ENCODE results near the gene AFG1L.
"Not testable (repeated sequence)": the region's sequence is repeated elsewhere in the genome, so short reads cannot be mapped to it uniquely, and the experiment has no call there.

Gene AFG1L

GRCh38 chr6:108308641-108309040, 13.8 kb downstream of the AFG1L start:
- not testable (repeated sequence) for H4K5ac ChIP-seq (ENCODE audit: low read length); H3K27ac ChIP-seq (ENCODE audit: low read depth, low read length); H2BK15ac ChIP-seq (replicated peaks; ENCODE audit: low read depth); H3K79me2 ChIP-seq (ENCODE audit: control insufficient read depth, insufficient read depth, low read length); DNase-seq; H2BK5ac ChIP-seq (ENCODE audit: low read length); H3K4ac ChIP-seq (ENCODE audit: low read depth, low read length); H3K9ac ChIP-seq (ENCODE audit: low read length); H3K79me1 ChIP-seq (ENCODE audit: low read length); H3K4me2 ChIP-seq (ENCODE audit: low read length); H3K23ac ChIP-seq (ENCODE audit: low read length); H3K27me3 ChIP-seq (ENCODE audit: insufficient read depth, low read length, poor library complexity); H3K18ac ChIP-seq (ENCODE audit: low read length); H2BK120ac ChIP-seq (ENCODE audit: low read depth, low read length); H2AK5ac ChIP-seq (ENCODE audit: low read length); H3K56ac ChIP-seq (ENCODE audit: low read length); H3K4me1 ChIP-seq (ENCODE audit: control insufficient read depth, low read depth, low read length); H3K36me3 ChIP-seq (ENCODE audit: control insufficient read depth, insufficient read depth, low read length); H4K8ac ChIP-seq (ENCODE audit: low read depth, low read length); H3K4me3 ChIP-seq (ENCODE audit: low read length)
- WGBS (ENCODE audit: extremely low coverage, insufficient coverage, low lambda C conversion rate): no CpG with 5 or more reads among the region's 4 CpGs

- Histone ChIP-seq H4K8ac (ENCODE audit: low read depth, low read length) (no peak overlapping the region), H2BK5ac (ENCODE audit: low read length) (no peak overlapping the region), H2AK5ac (ENCODE audit: low read length) (no peak overlapping the region), H3K79me2 (ENCODE audit: control insufficient read depth, insufficient read depth, low read length) (no peaks in the 10 kb centered on the region), H3K4me1 (ENCODE audit: control insufficient read depth, low read depth, low read length) (no peaks in the 10 kb centered on the region), H3K18ac (ENCODE audit: low read length) (no peak overlapping the region), H3K4me2 (ENCODE audit: low read length) (no peak overlapping the region), H3K9ac (ENCODE audit: low read length) (no peak overlapping the region), H3K56ac (ENCODE audit: low read length) (no peak overlapping the region), H3K79me1 (ENCODE audit: low read length) (no peaks in the 10 kb centered on the region), H3K27ac (ENCODE audit: low read depth, low read length) (no peak overlapping the region), H2BK15ac (replicated peaks; ENCODE audit: low read depth) (no peak overlapping the region), H4K5ac (ENCODE audit: low read length) (no peak overlapping the region), H3K23ac (ENCODE audit: low read length) (no peak overlapping the region), H3K27me3 (ENCODE audit: insufficient read depth, low read length, poor library complexity) (no peaks in the 10 kb centered on the region), H3K4me3 (ENCODE audit: low read length) (no peak overlapping the region), H3K36me3 (ENCODE audit: control insufficient read depth, insufficient read depth, low read length) (no peaks in the 10 kb centered on the region), H3K4ac (ENCODE audit: low read depth, low read length) (no peak overlapping the region), H2BK120ac (ENCODE audit: low read depth, low read length) (no peak overlapping the region)
- WGBS (ENCODE audit: extremely low coverage, insufficient coverage, low lambda C conversion rate): no CpG with 5 or more reads among the region's 5 CpGs
- DNase-seq: no peak
Measured at GRCh38 chr6:108309844-108310243, 15.0 kb downstream of the AFG1L start.

GRCh38 chr6:108312605-108313004, 17.8 kb downstream of the AFG1L start:
- Histone ChIP-seq H3K18ac (ENCODE audit: low read length) (no peak overlapping the region), H2AK5ac (ENCODE audit: low read length) (no peak overlapping the region)

GRCh38 chr6:108321253-108321747, 26.4 kb downstream of the AFG1L start:
- no peak for DNase-seq
- no peak overlapping the region for H2BK15ac ChIP-seq (replicated peaks; ENCODE audit: low read depth)
- no CpG with 5 or more reads among the region's 3 CpGs for WGBS (ENCODE audit: extremely low coverage, insufficient coverage, low lambda C conversion rate)

More at GRCh38 chr6:108312605-108313004, 17.8 kb downstream of the AFG1L start:
- Histone ChIP-seq H2BK15ac (replicated peaks; ENCODE audit: low read depth) (no peak overlapping the region), H3K36me3 (ENCODE audit: control insufficient read depth, insufficient read depth, low read length) (no peaks in the 10 kb centered on the region), H3K4me1 (ENCODE audit: control insufficient read depth, low read depth, low read length) (no peaks in the 10 kb centered on the region), H3K4ac (ENCODE audit: low read depth, low read length) (no peak overlapping the region), H4K8ac (ENCODE audit: low read depth, low read length) (no peak overlapping the region), H2BK120ac (ENCODE audit: low read depth, low read length) (no peak overlapping the region), H3K4me3 (ENCODE audit: low read length) (no peak overlapping the region), H3K56ac (ENCODE audit: low read length) (no peak overlapping the region), H3K79me1 (ENCODE audit: low read length) (no peaks in the 10 kb centered on the region), H2BK5ac (ENCODE audit: low read length) (no peak overlapping the region), H3K23ac (ENCODE audit: low read length) (no peak overlapping the region), H4K5ac (ENCODE audit: low read length) (no peak overlapping the region), H3K9ac (ENCODE audit: low read length) (no peak overlapping the region), H3K27ac (ENCODE audit: low read depth, low read length) (no peak overlapping the region), H3K79me2 (ENCODE audit: control insufficient read depth, insufficient read depth, low read length) (no peaks in the 10 kb centered on the region), H3K27me3 (ENCODE audit: insufficient read depth, low read length, poor library complexity) (no peaks in the 10 kb centered on the region), H3K4me2 (ENCODE audit: low read length) (no peak overlapping the region)
- no peak for DNase-seq

GRCh38 chr6:108322728-108323127, 27.9 kb downstream of the AFG1L start:
- no CpG with 5 or more reads among the region's 3 CpGs for WGBS (ENCODE audit: extremely low coverage, insufficient coverage, low lambda C conversion rate)
- no peaks in the 10 kb centered on the region for H3K79me1 ChIP-seq (ENCODE audit: low read length)

More at GRCh38 chr6:108321253-108321747, 26.4 kb downstream of the AFG1L start:
- Histone ChIP-seq H3K27me3 (ENCODE audit: insufficient read depth, low read length, poor library complexity) (no peaks in the 10 kb centered on the region), H2BK5ac (ENCODE audit: low read length) (no peak overlapping the region), H3K18ac (ENCODE audit: low read length) (no peak overlapping the region), H3K36me3 (ENCODE audit: control insufficient read depth, insufficient read depth, low read length) (no peaks in the 10 kb centered on the region), H3K56ac (ENCODE audit: low read length) (no peak overlapping the region), H3K4ac (ENCODE audit: low read depth, low read length) (no peak overlapping the region), H3K9ac (ENCODE audit: low read length) (no peak overlapping the region), H3K27ac (ENCODE audit: low read depth, low read length) (no peak overlapping the region), H2BK120ac (ENCODE audit: low read depth, low read length) (no peak overlapping the region), H3K4me2 (ENCODE audit: low read length) (no peak overlapping the region), H3K79me2 (ENCODE audit: control insufficient read depth, insufficient read depth, low read length) (no peaks in the 10 kb centered on the region), H3K79me1 (ENCODE audit: low read length) (no peaks in the 10 kb centered on the region), H4K8ac (ENCODE audit: low read depth, low read length) (no peak overlapping the region), H3K4me3 (ENCODE audit: low read length) (no peak overlapping the region), H2AK5ac (ENCODE audit: low read length) (no peak overlapping the region), H4K5ac (ENCODE audit: low read length) (no peak overlapping the region), H3K4me1 (ENCODE audit: control insufficient read depth, low read depth, low read length) (peaks cover 2% of the 10 kb centered on the region), H3K23ac (ENCODE audit: low read length) (no peak overlapping the region)

GRCh38 chr6:108323710-108324466, 29.0 kb downstream of the AFG1L start:
- H2AK5ac ChIP-seq (ENCODE audit: low read length): no peak overlapping the region
- H3K4ac ChIP-seq (ENCODE audit: low read depth, low read length): no peak overlapping the region
- peaks cover 2% of the 10 kb centered on the region for H3K4me1 ChIP-seq (ENCODE audit: control insufficient read depth, low read depth, low read length)
- H3K79me2 ChIP-seq (ENCODE audit: control insufficient read depth, insufficient read depth, low read length): no peaks in the 10 kb centered on the region
- H3K36me3 ChIP-seq (ENCODE audit: control insufficient read depth, insufficient read depth, low read length): no peaks in the 10 kb centered on the region
- H3K56ac ChIP-seq (ENCODE audit: low read length): no peak overlapping the region
- H3K18ac ChIP-seq (ENCODE audit: low read length): no peak overlapping the region
- H4K5ac ChIP-seq (ENCODE audit: low read length): no peak overlapping the region
- H3K4me2 ChIP-seq (ENCODE audit: low read length): no peak overlapping the region
- H2BK5ac ChIP-seq (ENCODE audit: low read length): no peak overlapping the region
- no peak overlapping the region for H3K27ac ChIP-seq (ENCODE audit: low read depth, low read length)
- no peak overlapping the region for H3K23ac ChIP-seq (ENCODE audit: low read length)
- WGBS (ENCODE audit: extremely low coverage, insufficient coverage, low lambda C conversion rate): no CpG with 5 or more reads among the region's 4 CpGs
- no peaks in the 10 kb centered on the region for H3K27me3 ChIP-seq (ENCODE audit: insufficient read depth, low read length, poor library complexity)
- DNase-seq: no peak
- no peak overlapping the region for H2BK120ac ChIP-seq (ENCODE audit: low read depth, low read length)
- H3K4me3 ChIP-seq (ENCODE audit: low read length): no peak overlapping the region
- no peak overlapping the region for H2BK15ac ChIP-seq (replicated peaks; ENCODE audit: low read depth)
- H3K9ac ChIP-seq (ENCODE audit: low read length): no peak overlapping the region
- H4K8ac ChIP-seq (ENCODE audit: low read depth, low read length): no peak overlapping the region
- H3K79me1 ChIP-seq (ENCODE audit: low read length): no peaks in the 10 kb centered on the region

More at GRCh38 chr6:108322728-108323127, 27.9 kb downstream of the AFG1L start:
- Histone ChIP-seq H3K18ac (ENCODE audit: low read length) (no peak overlapping the region), H4K5ac (ENCODE audit: low read length) (no peak overlapping the region), H3K27me3 (ENCODE audit: insufficient read depth, low read length, poor library complexity) (no peaks in the 10 kb centered on the region), H2BK120ac (ENCODE audit: low read depth, low read length) (no peak overlapping the region), H3K4me3 (ENCODE audit: low read length) (no peak overlapping the region), H3K4ac (ENCODE audit: low read depth, low read length) (no peak overlapping the region), H3K79me2 (ENCODE audit: control insufficient read depth, insufficient read depth, low read length) (no peaks in the 10 kb centered on the region), H3K27ac (ENCODE audit: low read depth, low read length) (no peak overlapping the region), H3K9ac (ENCODE audit: low read length) (no peak overlapping the region), H3K56ac (ENCODE audit: low read length) (no peak overlapping the region), H3K23ac (ENCODE audit: low read length) (no peak overlapping the region), H3K4me2 (ENCODE audit: low read length) (no peak overlapping the region), H2BK5ac (ENCODE audit: low read length) (no peak overlapping the region), H2BK15ac (replicated peaks; ENCODE audit: low read depth) (no peak overlapping the region), H3K36me3 (ENCODE audit: control insufficient read depth, insufficient read depth, low read length) (no peaks in the 10 kb centered on the region), H2AK5ac (ENCODE audit: low read length) (no peak overlapping the region), H4K8ac (ENCODE audit: low read depth, low read length) (no peak overlapping the region), H3K4me1 (ENCODE audit: control insufficient read depth, low read depth, low read length) (peaks cover 2% of the 10 kb centered on the region)
- DNase-seq: no peak

All from mesendoderm (in vitro differentiated cells).